Measurements from ENCODE around the gene GNAQ. TPM values are rescaled to one million over a fixed set of nuclear protein-coding genes. Genes with fewer than 3 reads are reported as not detected.

Gene GNAQ
- total RNA-seq, 2 donors from 2014 or later: 13.4 to 17.8 TPM

- H3K36me3 ChIP-seq: no peaks in the 10 kb centered on the region
- TF ChIP-seq CTCF (IDR thresholded peaks at IDR 0.05): no peak
- no peaks in the 10 kb centered on the region for H3K27me3 ChIP-seq
- no peak overlapping the region for H3K4me3 ChIP-seq
- no peak overlapping the region for H3K27ac ChIP-seq
- H3K9me3 ChIP-seq: no peaks in the 10 kb centered on the region
- no peaks in the 10 kb centered on the region for H3K4me1 ChIP-seq
- no peak for DNase-seq (ENCODE audit: low spot score)
Measured at GRCh38 chr9:77907585-77907984, 124.0 kb downstream of the GNAQ start.

- TF ChIP-seq CTCF (IDR thresholded peaks at IDR 0.05): no peak
- Histone ChIP-seq H3K36me3 (no peaks in the 10 kb centered on the region), H3K9me3 (no peaks in the 10 kb centered on the region), H3K4me1 (no peaks in the 10 kb centered on the region), H3K27me3 (no peaks in the 10 kb centered on the region), H3K4me3 (no peak overlapping the region), H3K27ac (no peak overlapping the region)
- DNase-seq (ENCODE audit: low spot score): no peak
Measured at GRCh38 chr9:77906991-77907390, 124.6 kb downstream of the GNAQ start.

GRCh38 chr9:77903666-77904285 is 127.8 kb downstream of the GNAQ start:
- Histone ChIP-seq H3K36me3 (no peaks in the 10 kb centered on the region), H3K27ac (no peak overlapping the region), H3K9me3 (no peaks in the 10 kb centered on the region), H3K4me1 (no peaks in the 10 kb centered on the region), H3K4me3 (no peak overlapping the region), H3K27me3 (no peaks in the 10 kb centered on the region)
- no peak for DNase-seq (ENCODE audit: low spot score)
- TF ChIP-seq CTCF (IDR thresholded peaks at IDR 0.05): no peak

GRCh38 chr9:77901771-77902170 is 129.8 kb downstream of the GNAQ start:
- Histone ChIP-seq H3K36me3 (no peaks in the 10 kb centered on the region), H3K9me3 (no peaks in the 10 kb centered on the region), H3K4me3 (no peak overlapping the region), H3K27ac (no peak overlapping the region), H3K4me1 (peaks cover 0 to 8% of the 10 kb centered on the region in 2 donors), H3K27me3 (no peaks in the 10 kb centered on the region)
- no peak for TF ChIP-seq CTCF (IDR thresholded peaks at IDR 0.05)
- no peak for DNase-seq (ENCODE audit: low spot score)

- H3K9me3 ChIP-seq: no peaks in the 10 kb centered on the region
- peaks cover 0 to 10% of the 10 kb centered on the region in 2 donors for H3K4me1 ChIP-seq
- no peak for DNase-seq (ENCODE audit: low spot score)
- no peaks in the 10 kb centered on the region for H3K27me3 ChIP-seq
- no peak overlapping the region for H3K4me3 ChIP-seq
- no peak for TF ChIP-seq CTCF (IDR thresholded peaks at IDR 0.05)
- no peak overlapping the region for H3K27ac ChIP-seq
- no peaks in the 10 kb centered on the region for H3K36me3 ChIP-seq
Measured at GRCh38 chr9:77901018-77901417, 130.6 kb downstream of the GNAQ start.
